Colon (tissue), 2 donors: ENCODE results near the gene PNP.
"Not testable (repeated sequence)": the region's sequence is repeated elsewhere in the genome, so short reads cannot be mapped to it uniquely, and the experiment has no call there.

Experiments used
- FAIRE-seq: peaks from 2 replicates; lab custom pipeline; 2012; peaks lifted over from hg19 to GRCh38; lab: Jason Lieb, UNC
- donor health status: control.
- donor health status: control.

The PNP gene

GRCh38 chr14:20492486-20492885, 23.3 kb downstream of the PNP start:
- FAIRE-seq, result no peak

DNA sequence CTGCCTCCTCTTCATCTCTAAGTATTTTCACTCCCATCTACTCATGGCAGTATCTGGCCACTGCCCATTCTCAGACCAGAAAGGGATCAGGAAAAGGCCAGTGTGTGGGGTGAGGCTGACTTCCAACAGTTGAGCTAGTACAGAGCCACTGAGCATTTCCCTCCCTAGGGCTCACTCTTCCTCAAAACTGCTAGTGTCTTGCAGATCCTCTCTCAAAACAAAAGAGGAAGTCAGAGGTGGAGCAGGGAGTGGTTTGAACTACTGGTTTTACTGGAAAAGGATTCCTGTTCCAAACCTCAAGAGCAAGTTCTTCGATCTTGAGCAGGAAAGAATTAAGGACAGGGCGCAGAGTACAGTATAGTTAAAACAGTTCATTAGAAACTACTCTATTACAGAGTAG, 24.4 kb downstream of the PNP start:
- FAIRE-seq, result no peak

- no peak for FAIRE-seq
These were observed 25.9 kb downstream of the PNP start for GRCh38 chr14:20494935-20495766.

DNA sequence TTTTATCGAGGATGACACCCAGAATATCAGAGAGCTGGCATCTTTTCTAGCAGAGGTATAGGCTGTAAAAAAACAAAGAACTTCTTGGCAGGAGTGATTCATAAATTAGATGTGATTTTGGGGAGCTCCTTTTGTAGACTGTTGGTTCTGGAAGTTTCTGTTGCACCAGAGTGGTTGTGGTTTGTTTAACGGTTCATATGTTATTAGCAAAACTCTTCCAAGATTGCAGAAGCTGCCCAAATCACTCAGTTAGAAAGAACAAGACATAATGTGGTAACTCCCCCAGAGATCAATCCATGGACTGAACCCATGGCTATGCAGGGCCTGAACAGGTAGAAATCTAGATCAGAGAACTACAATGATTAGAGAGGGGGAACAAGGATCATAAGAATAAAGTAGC, 29.4 kb downstream of the PNP start:
- FAIRE-seq, result no peak

- FAIRE-seq, result no peak
These were observed 29.9 kb downstream of the PNP start for GRCh38 chr14:20499108-20499507.

- no peak for FAIRE-seq
These were observed 30.7 kb downstream of the PNP start for GRCh38 chr14:20499881-20500280.

DNA sequence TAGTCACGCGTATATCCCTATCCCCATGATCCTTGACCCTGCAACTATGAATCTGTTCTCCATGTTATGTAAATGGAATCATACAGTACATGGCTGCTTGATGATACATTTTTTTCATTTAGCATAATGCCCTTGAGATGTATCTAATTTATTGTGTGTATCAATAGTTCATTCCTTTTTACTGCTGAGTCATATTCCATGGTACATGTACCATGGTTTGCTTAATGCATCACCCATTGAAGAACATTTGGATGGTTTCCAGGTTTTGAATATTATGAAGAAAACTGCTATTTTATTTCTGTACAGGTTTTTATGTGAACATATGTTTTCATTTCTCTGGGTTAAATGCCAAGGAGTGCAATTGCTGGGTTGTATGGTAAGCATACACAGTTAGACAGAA, 32.1 kb downstream of the PNP start:
- FAIRE-seq, result no peak

GRCh38 chr14:20503898-20504297, 34.7 kb downstream of the PNP start:
- no peak for FAIRE-seq

DNA sequence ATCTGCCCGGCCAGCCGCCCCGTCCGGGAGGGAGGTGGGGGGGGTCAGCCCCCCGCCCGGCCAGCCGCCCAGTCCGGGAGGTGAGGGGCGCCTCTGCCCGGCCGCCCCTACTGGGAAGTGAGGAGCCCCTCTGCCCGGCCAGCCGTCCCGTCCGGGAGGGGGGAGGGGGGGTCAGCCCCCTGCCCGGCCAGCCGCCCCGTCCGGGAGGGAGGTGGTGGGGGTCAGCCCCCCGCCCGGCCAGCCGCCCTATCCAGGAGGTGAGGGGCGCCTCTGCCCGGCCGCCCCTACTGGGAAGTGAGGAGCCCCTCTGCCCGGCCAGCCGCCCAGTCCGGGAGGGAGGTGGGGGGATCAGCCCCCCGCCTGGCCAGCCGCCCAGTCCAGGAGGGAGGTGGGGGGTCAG, 37.1 kb downstream of the PNP start:
- FAIRE-seq, result not testable (repeated sequence)

DNA sequence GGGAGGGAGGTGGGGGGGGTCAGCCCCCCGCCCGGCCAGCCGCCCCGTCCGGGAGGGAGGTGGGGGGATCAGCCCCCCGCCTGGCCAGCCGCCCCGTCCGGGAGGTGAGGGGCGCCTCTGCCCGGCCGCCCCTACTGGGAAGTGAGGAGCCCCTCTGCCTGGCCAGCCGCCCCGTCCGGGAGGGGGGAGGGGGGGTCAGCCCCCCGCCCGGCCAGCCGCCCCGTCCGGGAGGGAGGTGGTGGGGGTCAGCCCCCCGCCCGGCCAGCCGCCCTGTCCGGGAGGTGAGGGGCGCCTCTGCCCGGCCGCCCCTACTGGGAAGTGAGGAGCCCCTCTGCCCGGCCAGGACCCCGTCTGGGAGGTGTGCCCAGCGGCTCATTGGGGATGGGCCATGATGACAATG, 37.5 kb downstream of the PNP start:
- FAIRE-seq, result not testable (repeated sequence)

- not testable (repeated sequence) for FAIRE-seq
These were observed 38.3 kb downstream of the PNP start for GRCh38 chr14:20507537-20507936.

DNA sequence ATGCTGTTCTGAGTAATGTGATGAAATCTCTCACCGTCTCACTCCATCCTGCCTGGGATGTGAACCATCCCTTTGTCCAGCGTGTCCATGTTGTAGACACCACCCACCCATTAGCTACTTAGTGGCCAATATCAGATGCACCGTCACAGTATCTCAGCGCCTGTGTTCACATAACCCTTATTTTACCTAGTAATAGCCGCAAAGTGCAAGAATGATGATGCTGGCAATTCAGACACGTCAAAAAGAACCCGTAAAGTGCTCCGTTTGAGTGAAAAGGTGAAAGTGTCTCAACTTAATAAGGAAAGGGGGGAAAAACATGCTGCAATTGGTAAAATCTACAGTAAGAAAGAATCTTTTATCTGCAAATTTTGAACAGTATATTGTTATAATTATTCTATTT, 39.2 kb downstream of the PNP start:
- no peak for FAIRE-seq

DNA sequence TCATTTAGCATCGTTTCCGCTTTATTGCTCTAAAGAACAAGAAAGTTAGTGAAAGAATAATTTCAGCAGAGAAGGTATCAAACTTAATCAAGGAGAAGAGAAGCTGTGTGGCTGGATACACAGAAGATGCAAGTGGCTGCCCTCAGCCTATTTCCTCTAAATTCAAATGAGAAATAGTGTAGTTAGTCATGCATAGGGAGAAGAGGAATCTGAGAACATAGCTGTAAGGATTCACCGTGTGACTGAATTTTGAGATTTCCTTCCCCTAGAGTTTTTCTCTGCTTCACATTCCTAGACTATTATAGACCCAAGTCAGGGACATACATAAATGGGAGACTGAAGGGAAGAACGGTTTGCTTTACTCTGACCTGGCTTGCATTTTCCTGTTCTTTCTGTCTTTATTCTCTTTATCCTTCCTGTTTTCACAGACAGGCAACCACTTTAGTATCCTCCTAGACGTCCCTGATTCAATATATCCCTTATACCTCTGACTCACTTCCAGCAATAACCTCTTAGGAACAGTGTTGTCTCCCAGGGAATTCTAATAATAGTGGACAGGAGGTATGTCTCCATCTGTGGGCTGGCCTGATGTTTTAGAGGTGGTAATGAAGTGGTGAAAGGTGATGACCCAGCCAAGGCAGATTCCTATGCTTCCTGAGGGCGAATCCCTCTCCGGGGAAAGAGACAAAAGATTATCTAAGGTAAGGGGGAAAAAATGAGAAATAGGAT, 43.1 kb downstream of the PNP start:
- FAIRE-seq, result no peak

DNA sequence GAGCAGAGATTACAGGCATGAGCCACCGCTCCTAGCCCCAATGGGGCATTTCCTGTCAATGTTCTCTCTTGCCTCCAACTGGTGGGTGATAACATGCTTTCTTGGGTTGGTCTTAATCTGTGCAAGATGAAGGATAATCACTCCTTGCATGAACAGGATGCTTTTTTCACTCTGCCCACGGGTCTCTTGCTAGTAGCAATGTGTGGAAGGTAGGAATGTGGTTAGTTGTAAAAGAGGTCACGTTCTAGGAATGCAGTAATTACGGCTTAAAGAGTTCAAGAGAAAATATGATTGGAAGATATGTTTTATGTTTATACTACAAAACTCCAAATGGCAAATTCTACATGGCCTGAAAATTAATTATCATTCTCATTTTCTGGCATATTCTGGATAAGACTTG, 46.6 kb downstream of the PNP start:
- FAIRE-seq, result no peak

GRCh38 chr14:20516921-20517320, 47.7 kb downstream of the PNP start:
- no peak for FAIRE-seq

GRCh38 chr14:20522332-20522731, 53.1 kb downstream of the PNP start:
- FAIRE-seq, result no peak

DNA sequence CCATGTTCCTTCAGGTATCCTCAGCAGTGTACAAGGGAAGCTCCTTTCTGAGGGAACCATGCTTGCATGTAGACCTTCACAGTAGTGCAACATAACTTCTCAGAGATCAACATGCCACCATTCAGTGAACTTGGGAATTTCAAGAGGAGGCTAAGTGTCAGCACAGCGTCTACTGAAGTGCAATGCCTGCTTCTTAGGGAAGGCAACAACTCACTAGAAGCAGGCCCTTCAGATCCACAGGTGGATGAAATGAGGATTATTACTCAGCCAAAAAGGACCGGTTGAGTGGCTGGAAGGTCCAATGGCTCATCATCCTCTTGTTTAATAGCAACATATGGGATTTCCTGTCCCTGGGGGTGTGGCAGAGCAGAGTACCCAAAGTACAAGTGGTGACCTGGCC, 54.8 kb downstream of the PNP start:
- no peak for FAIRE-seq
